GM12801 (cell line): Measurements from ENCODE around the gene CDH23.

ENCODE experiments used
- TF ChIP-seq, protein P1 (sequence below): IDR thresholded peaks from one replicate; pipeline ENCODE4 v1.5.1; 2011; ENCODE audit warnings: control low read depth; ENCODE audit not compliant: insufficient read length; ENCODE audit errors: extremely low read depth

CDH23 gene

GRCh38 chr10:71648254-71648932, 251.7 kb downstream of the CDH23 start:
- TF ChIP-seq, protein P1, sequence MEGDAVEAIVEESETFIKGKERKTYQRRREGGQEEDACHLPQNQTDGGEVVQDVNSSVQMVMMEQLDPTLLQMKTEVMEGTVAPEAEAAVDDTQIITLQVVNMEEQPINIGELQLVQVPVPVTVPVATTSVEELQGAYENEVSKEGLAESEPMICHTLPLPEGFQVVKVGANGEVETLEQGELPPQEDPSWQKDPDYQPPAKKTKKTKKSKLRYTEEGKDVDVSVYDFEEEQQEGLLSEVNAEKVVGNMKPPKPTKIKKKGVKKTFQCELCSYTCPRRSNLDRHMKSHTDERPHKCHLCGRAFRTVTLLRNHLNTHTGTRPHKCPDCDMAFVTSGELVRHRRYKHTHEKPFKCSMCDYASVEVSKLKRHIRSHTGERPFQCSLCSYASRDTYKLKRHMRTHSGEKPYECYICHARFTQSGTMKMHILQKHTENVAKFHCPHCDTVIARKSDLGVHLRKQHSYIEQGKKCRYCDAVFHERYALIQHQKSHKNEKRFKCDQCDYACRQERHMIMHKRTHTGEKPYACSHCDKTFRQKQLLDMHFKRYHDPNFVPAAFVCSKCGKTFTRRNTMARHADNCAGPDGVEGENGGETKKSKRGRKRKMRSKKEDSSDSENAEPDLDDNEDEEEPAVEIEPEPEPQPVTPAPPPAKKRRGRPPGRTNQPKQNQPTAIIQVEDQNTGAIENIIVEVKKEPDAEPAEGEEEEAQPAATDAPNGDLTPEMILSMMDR, result no peak

- TF ChIP-seq, protein P1, result no peak
These were observed 252.2 kb downstream of the CDH23 start for GRCh38 chr10:71648933-71649320.

DNA sequence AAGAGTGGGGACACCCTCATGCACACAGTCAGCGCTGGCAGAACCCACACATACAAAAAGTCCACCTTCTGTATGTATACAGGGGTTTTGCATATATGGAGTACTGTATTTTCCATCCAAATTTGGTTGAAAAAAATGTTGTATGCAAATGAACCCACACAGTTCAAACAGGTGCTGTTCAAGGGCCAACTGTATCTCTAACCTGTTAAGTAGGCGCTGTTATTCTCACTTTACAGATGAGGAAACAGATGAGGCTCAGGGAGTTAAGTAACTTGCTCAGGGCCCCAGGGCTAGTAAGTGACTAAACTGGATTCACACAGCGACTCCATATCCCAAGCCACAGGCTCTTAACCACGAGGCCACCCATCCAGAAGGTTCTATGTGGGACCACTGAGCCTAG, 252.9 kb downstream of the CDH23 start:
- TF ChIP-seq, protein P1, result no peak

DNA sequence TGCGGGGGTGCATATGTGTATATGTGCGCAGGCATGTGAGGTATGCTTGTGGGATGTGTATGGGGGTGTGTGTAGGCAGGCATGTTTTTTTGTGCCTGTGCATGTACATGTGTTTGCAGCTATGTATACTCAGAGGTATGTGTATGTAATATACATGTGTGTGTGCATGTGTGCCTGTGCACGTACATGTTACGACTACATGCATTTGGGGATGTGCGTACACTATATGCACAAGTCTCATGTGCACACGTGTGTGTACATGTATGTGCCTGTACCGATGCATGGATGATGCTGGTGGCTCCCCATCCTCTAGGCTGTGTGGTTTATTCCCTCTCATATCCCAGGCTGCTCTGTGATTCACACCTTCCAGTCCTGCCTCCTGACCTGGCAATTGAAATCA, 253.7 kb downstream of the CDH23 start:
- TF ChIP-seq, protein P1, result no peak

GRCh38 chr10:71651428-71651827, 254.7 kb downstream of the CDH23 start:
- TF ChIP-seq, protein P1, result no peak

DNA sequence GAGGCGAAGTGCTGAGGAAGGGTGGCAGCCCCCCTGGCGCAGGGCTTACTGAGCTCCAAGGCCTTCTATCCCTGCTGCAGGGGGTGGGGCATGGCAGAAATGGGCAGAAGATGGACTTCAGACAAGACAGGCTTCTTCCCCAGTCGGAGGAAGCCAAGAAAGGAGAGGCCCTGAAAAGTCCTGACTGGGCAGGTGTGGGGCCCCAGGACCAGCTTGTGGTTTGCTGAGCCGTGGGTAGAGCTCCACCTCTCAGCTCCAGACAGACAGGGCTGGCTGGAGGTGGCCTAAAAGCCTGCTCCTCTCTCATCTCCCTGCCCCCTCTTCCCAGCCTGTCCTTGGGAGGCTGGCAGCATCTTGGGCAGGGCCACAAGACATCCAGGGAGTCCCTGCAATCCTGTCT, 255.2 kb downstream of the CDH23 start:
- TF ChIP-seq, protein P1, result no peak

DNA sequence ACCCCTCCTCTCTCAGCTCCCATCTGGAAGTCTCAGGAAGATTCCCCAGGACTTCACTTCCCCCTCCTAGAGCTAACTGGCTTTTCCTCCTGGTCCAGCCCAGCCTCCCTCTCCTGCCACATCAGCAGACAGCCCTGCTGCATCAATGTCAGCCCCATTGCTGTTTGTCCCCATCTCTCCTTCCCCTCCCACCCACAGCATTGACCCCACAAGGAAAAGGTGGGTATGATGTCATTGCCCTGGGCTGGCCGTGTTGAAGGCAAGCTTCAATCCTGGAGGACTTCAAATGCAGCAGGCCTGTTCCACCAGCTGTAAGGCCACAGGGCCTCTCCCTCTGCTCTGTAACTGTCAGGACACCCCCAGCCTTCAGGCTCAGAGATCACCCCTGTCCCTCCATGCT, 256.3 kb downstream of the CDH23 start:
- TF ChIP-seq, protein P1, result no peak
